ENCODE data around the gene BMS1.

- TF ChIP-seq CTCF (conservative IDR thresholded peaks at IDR 0.05), result no peak
- TF ChIP-seq ZFX (IDR thresholded peaks at IDR 0.05), result no peak
Observed at GRCh38 chr10:42878821-42879195, 96.2 kb downstream of the BMS1 start.

All from C4-2B (cell line).